KOPT-K1 (cell line): ENCODE data around the gene SMURF1.

Experiments used
- H3K27ac ChIP-seq: fragments of 200-600 bp; sonication (generic); 2 replicates; pipeline ENCODE4 v1.5.1; 2016; ENCODE audit warnings: antibody characterized with exemption, mild to moderate bottlenecking, low read depth, low read length; ENCODE audit not compliant: poor library complexity, severe bottlenecking
- H3K36me3 ChIP-seq: fragments of 200-600 bp; sonication (generic); 2 replicates; pipeline ENCODE4 v1.5.1; 2017; ENCODE audit warnings: antibody characterized with exemption, mild to moderate bottlenecking, low read length, moderate library complexity; ENCODE audit not compliant: insufficient read depth
- H3K9me3 ChIP-seq: fragments of 200-600 bp; sonication (generic); 2 replicates; pipeline ENCODE4 v1.5.1; 2017; ENCODE audit warnings: antibody characterized with exemption, low read length, mild to moderate bottlenecking; ENCODE audit not compliant: insufficient read depth, poor library complexity, severe bottlenecking

SMURF1 gene

GRCh38 chr7:99131290-99131689 is 12.6 kb downstream of the SMURF1 start:
- H3K27ac ChIP-seq, result no peak overlapping the region
- no peaks in the 10 kb centered on the region for H3K9me3 ChIP-seq
- no peaks in the 10 kb centered on the region for H3K36me3 ChIP-seq

- Histone ChIP-seq H3K27ac (no peak overlapping the region), H3K36me3 (no peaks in the 10 kb centered on the region), H3K9me3 (no peaks in the 10 kb centered on the region)
These were observed 14.4 kb downstream of the SMURF1 start for GRCh38 chr7:99129536-99129935.

- H3K9me3 ChIP-seq, result no peaks in the 10 kb centered on the region
- no peaks in the 10 kb centered on the region for H3K36me3 ChIP-seq
- H3K27ac ChIP-seq, result no peak overlapping the region
These were observed 14.9 kb downstream of the SMURF1 start for GRCh38 chr7:99129001-99129400.

- H3K36me3 ChIP-seq, result no peaks in the 10 kb centered on the region
- no peak overlapping the region for H3K27ac ChIP-seq
- no peaks in the 10 kb centered on the region for H3K9me3 ChIP-seq
These were observed 15.6 kb downstream of the SMURF1 start for GRCh38 chr7:99128076-99128950.

- no peak overlapping the region for H3K27ac ChIP-seq
- H3K36me3 ChIP-seq, result no peaks in the 10 kb centered on the region
- no peaks in the 10 kb centered on the region for H3K9me3 ChIP-seq
These were observed 16.3 kb downstream of the SMURF1 start for GRCh38 chr7:99127636-99128035.

- H3K27ac ChIP-seq, result no peak overlapping the region
- H3K36me3 ChIP-seq, result no peaks in the 10 kb centered on the region
- no peaks in the 10 kb centered on the region for H3K9me3 ChIP-seq
These were observed 16.9 kb downstream of the SMURF1 start for GRCh38 chr7:99126921-99127553.

GRCh38 chr7:99125505-99125865 is 18.4 kb downstream of the SMURF1 start:
- no peaks in the 10 kb centered on the region for H3K36me3 ChIP-seq
- no peak overlapping the region for H3K27ac ChIP-seq
- no peaks in the 10 kb centered on the region for H3K9me3 ChIP-seq

- Histone ChIP-seq H3K27ac (no peak overlapping the region), H3K36me3 (no peaks in the 10 kb centered on the region), H3K9me3 (no peaks in the 10 kb centered on the region)
These were observed 19.0 kb downstream of the SMURF1 start for GRCh38 chr7:99124751-99125504.

GRCh38 chr7:99124236-99124635 is 19.7 kb downstream of the SMURF1 start:
- no peaks in the 10 kb centered on the region for H3K9me3 ChIP-seq
- no peak overlapping the region for H3K27ac ChIP-seq
- no peaks in the 10 kb centered on the region for H3K36me3 ChIP-seq

GRCh38 chr7:99123571-99124033 is 20.3 kb downstream of the SMURF1 start:
- H3K9me3 ChIP-seq, result no peaks in the 10 kb centered on the region
- no peaks in the 10 kb centered on the region for H3K36me3 ChIP-seq
- no peak overlapping the region for H3K27ac ChIP-seq

- Histone ChIP-seq H3K9me3 (no peaks in the 10 kb centered on the region), H3K36me3 (no peaks in the 10 kb centered on the region), H3K27ac (no peak overlapping the region)
These were observed 21.1 kb downstream of the SMURF1 start for GRCh38 chr7:99122762-99123161.

GRCh38 chr7:99121496-99122021 is 22.3 kb downstream of the SMURF1 start:
- H3K9me3 ChIP-seq, result peaks cover 4% of the 10 kb centered on the region
- no peaks in the 10 kb centered on the region for H3K36me3 ChIP-seq
- no peak overlapping the region for H3K27ac ChIP-seq

- H3K9me3 ChIP-seq, result peaks cover 4% of the 10 kb centered on the region
- no peak overlapping the region for H3K27ac ChIP-seq
- H3K36me3 ChIP-seq, result no peaks in the 10 kb centered on the region
These were observed 23.0 kb downstream of the SMURF1 start for GRCh38 chr7:99120916-99121315.

GRCh38 chr7:99120501-99120900 is 23.4 kb downstream of the SMURF1 start:
- Histone ChIP-seq H3K27ac (no peak overlapping the region), H3K36me3 (no peaks in the 10 kb centered on the region), H3K9me3 (peaks cover 4% of the 10 kb centered on the region)

GRCh38 chr7:99118077-99118476 is 25.8 kb downstream of the SMURF1 start:
- Histone ChIP-seq H3K36me3 (no peaks in the 10 kb centered on the region), H3K9me3 (peaks cover 4% of the 10 kb centered on the region), H3K27ac (no peak overlapping the region)
